Muscle of arm (tissue), 12 donors: Measurements from ENCODE around the gene ZNF462. TPM values are rescaled to one million over a fixed set of nuclear protein-coding genes. Genes with fewer than 3 reads are reported as not detected.

Experiments used
- DNase-seq: peaks from one replicate; pipeline ENCODE4 v3.0.0-alpha.2; 2013
- polyA plus RNA-seq, 12 donors: library from polyadenylated mRNA; unstranded; fragments of 120-200 nt; gene quantifications; one replicate each; pipeline ENCODE4 v1.2.1, GENCODE V29; 2013; ENCODE audit not compliant: insufficient read length in 12 of 12

ZNF462 gene
- polyA plus RNA-seq, 12 donors = 7.8 to 105 (median 10.3) TPM

DNA sequence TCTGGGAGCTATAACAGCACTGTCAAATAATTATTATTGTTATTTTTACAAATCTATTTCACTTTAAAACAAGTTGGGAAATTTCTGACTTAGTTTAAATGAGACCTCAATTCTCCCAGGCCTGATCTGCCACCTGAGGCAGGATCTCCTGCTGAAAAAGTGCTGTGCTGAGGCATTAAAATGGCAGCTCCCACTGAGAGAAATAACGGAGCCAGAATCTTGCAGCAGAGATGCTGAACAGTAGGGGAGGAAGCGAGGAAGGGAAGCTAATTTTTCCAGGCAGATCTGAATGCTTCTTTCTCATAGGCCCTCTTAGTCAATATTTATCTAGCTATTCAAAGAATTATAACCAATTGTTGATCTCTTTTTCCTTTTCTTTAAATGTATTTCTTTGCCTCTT lies 196.3 kb downstream of the ZNF462 start:
- DNase-seq = no peak

DNA sequence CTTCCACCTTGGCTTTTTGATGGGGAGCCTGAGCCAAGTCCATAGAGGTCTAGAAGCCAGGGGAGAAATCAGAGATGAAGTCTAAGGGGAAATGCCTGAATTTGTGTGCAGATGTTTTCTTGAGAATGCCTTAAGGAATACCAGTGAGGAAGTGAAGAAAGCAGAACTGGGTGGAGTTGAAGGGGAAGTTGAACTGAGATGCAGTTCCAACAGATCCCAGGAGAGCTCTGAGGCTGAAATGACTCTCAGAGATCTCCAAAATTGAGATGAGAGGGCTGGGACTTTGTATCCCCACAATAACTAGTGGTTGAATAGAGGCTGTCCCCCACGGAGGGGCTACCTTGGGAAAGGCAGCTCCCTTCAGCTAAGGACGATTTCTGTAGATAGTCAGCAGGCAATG lies 197.1 kb downstream of the ZNF462 start:
- DNase-seq = no peak
